AML-193 (cell line): ENCODE results near the gene SNX15.
"Not testable (repeated sequence)": the region's sequence is repeated elsewhere in the genome, so short reads cannot be mapped to it uniquely, and the experiment has no call there.

Experiments used
- DNase-seq, 2 experiments: peaks; one replicate each; lab custom pipeline; 2025; lab: John Stamatoyannopoulos, UW

Gene SNX15, protein sequence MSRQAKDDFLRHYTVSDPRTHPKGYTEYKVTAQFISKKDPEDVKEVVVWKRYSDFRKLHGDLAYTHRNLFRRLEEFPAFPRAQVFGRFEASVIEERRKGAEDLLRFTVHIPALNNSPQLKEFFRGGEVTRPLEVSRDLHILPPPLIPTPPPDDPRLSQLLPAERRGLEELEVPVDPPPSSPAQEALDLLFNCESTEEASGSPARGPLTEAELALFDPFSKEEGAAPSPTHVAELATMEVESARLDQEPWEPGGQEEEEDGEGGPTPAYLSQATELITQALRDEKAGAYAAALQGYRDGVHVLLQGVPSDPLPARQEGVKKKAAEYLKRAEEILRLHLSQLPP

DNA sequence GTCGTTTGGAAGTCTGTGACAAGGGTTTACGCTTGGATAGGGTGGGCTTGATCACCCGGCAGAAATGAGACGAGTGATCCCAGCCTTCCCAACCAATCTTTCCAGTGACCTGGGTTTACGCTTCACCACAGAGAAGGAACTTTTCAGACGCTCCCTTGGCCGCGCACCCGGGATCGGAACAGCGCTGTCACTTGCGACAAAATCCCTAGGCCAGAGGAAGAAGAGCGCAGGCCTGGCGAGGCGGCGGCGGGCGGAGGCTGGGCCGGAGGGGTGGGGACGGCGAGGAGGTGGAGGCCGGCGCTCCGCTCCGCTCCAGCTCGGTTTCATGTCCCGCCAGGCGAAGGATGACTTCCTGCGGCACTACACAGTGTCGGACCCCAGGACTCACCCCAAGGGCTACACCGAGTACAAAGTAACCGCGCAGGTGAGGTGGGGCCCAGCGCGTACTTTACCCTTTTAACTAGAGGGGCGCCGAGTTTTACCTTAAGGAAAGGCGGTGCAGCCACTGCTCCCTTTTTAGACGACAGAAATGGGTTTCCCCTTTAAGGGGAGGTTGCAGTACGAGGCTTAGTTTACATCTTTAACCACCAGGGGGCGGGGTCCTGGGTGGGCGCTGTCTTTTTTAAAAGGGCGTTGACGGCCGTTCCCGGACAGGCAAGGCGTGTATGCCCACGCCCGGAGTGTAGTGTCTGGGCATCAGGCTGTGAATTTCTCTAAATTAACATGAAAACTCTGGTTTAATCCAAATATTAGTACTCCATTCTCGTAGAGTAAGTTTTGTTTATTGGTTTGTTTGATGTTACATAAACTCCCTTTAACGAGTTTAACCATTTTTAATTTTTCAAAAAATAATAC, at the start of gene SNX15:
Gene SNX15, plus strand, starts transcription at position 227 of the 855 bp plus-strand sequence. Its CDS starts 99 bp downstream, at position 326.
- DNase-seq: peak; percentile 90 to 96

DNA sequence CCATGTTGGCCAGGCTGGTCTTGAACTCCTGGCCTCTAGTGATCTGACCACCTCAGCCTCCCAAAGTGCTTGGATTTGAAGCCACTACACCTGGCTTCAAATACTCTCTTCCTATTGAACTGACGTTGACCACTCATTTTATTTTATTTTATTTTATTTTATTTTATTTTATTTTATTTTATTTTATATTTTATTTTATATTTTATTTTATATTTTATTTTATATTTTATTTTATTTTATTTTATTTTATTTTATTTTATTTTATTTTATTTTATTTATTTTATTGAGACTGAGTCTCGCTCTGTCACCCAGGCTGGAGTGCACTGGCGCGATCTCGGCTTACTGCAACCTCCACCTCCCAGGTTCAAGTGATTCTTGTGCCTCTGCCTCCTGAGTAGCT, 43.9 kb upstream of the SNX15 start:
- not testable (repeated sequence) for DNase-seq

DNA sequence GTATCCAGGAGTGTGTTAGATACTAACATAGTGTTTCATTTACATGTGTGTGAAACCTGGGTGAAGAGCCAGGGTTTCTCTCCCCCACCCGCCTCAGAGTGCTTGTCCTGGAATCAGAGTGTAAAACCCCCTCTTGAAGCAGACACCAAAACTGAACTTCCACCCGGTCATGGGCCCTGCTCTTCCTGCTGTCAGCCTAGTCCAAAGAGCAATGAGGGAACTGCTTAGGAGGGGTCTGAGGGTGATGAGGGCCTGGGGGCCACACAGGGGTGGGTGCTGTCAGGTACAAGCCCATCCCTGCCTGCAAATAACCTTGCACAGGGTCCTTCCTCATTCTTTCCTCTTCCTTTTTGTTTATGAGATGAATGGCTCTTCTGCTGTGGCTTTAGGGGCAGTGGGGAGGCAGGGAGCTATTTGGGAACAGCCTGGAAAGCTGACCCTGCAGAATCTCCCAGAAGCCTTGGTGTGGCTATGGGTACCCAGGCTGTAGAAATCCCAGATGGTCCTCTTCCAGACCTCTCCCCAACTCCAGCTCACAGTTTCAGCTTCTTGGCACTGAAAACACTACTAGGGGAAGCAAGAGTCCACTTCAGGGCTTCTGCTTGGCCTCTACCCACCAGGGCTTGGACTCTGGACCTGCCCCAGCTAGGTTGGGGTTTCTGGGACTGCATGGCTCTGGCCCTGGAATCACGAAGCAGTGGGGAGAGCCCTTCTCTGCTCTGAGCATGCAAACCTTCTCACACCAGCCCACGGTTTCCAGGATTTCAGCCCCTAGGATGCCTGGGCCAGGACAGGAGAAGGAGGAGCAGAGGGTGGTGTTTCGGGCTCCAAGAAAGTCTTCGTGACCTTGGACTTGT, 39.0 kb upstream of the SNX15 start:
- DNase-seq: no peak

DNA sequence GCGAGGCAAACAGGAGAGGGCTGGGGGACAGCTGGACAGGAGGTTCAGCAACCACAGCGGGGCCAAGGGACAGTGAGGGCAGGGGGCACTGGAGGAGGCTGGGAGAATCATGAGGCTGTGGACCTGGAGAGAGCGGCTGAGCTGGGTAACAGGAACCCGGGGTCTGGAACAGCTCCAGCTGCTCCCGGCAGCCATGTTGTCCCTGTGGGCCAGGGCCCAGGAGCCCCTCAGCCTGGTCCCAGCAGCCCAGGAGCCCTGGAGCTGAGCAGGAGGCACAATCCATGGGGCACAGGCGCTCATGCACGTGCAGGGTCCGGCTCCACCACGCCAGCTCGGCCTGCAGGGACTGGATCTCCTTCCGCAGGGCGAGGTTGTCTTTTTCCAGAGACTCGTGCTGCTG, 37.8 kb upstream of the SNX15 start:
- DNase-seq: no peak

DNA sequence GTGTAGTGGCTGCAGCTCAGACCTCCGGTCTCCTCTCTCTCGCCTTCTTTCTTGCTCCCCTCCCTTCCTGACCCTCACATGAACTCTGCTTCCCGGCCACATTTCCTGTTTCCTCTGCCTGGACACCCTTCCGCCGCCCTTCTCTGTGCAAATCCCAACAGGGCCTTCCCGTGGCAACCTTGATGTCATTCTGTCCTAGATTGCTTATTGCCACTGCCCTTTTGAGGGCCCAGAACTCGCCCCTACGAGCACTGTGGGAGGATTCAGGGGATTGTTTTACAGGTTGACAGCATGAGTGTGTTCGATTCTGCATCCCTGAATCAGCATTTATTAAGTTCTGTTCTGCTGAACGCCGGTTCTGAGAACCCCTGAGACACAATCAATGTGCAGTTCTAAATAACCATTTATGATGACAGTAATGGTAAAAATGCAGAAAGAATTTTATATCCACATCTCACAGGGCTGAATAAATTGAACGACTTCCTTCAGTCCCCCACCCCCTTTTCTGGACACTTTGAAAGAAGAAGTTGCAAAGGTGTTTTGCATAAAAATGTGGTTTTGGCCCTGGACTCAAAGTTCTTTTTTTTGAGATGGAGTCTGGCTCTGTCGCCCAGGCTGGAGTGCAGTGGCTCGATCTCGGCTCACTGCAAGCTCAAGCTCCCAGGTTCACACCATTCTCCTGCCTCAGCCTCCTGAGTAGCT, 36.9 kb upstream of the SNX15 start:
- DNase-seq: peak; percentile 24 to 28

DNA sequence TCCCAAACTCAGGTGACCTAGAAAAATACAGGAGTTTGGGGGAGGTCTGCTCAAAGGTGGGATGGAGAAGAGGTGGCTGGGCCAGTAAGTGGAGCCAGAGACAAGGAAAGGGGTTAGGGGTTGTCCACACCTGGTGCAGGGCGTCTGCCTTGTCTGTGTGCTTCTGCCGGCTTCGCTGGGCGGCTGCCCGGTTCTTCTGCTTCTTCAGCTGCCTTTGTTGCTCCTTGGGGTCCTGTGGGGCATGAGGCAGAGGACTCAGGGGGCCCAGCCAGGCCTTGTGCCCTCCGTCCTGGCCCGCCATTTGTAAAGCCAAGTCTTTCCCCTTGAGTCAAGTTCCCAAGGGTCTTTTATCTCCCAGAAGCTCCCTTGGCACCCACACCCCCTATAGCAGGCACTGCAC, 32.9 kb upstream of the SNX15 start:
- DNase-seq: no peak

DNA sequence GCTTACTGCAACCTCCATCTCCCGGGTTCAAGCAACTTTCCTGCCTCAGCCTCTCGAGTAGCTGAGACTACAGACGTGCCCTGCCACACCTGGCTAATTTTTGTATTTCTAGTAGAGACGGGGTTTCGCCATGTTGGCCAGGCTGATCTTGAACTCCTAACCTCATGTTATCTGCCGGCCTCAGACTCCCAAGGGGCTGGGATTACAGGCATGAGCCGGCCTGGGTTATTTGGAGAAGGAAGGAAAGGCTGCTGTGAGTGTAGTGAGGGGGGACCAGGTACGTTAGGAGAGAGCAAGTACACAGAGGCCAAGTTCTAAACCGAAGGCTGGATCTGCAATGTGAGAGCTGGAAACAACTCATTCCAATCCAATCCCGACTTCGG, 30.9 kb upstream of the SNX15 start:
- no peak for DNase-seq

DNA sequence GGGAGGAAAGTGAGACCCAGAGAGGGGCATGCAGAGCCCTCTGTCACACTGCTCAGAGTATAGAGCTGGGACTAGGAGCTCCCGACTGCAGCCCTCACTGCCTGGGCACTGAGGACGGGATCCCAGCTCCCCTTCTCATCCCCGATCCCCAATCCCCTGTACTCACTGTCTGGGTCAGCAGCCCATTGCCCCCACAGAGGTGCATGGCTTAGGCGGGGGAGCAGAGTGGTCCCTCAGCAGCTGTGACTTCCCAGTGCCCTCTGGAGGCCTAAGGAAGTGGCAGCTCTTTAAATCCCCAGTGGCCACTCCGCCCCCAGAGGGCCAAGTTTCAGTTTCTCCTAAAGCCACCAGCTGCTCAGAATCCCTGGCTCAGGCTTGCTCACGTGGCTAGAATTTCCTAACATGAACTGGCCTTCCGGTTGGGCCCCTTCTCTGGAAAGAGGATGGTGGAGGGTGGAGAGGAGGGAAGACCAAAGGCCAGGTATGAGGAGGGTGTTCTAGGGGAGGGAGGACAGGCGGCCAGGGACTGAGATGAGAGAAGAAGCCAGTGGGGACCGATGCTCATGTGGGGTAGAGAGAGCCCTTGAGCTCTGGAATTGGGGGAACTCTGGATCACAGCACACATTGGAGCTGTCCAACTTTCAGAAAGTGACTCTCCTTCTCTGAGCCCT, 30.4 kb upstream of the SNX15 start, which contains the start of gene BATF2:
Gene BATF2, minus strand, starts transcription at position 262 of the 671 bp plus-strand sequence. Its CDS starts 57 bp downstream, at position 205.
- DNase-seq: peak; percentile 22 to 29

DNA sequence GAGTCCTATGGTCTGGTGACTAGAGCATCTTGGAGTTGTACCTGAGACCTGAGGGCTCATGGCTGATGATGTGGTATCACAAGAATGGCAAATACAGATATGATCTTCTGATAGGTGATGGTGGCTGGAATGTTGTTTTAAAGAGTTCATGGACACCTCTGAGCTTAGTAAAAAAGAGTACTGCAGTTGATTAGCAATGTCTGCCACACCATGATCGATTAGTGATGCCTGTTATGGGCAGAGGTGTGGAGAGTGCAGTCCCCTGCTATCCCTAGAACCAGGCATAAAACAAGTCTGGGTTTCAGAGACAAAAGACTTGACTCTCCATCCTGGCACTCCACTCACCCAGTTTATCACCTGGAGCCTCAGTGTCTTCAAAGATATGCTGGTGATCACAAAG, 29.1 kb upstream of the SNX15 start:
- no peak for DNase-seq

DNA sequence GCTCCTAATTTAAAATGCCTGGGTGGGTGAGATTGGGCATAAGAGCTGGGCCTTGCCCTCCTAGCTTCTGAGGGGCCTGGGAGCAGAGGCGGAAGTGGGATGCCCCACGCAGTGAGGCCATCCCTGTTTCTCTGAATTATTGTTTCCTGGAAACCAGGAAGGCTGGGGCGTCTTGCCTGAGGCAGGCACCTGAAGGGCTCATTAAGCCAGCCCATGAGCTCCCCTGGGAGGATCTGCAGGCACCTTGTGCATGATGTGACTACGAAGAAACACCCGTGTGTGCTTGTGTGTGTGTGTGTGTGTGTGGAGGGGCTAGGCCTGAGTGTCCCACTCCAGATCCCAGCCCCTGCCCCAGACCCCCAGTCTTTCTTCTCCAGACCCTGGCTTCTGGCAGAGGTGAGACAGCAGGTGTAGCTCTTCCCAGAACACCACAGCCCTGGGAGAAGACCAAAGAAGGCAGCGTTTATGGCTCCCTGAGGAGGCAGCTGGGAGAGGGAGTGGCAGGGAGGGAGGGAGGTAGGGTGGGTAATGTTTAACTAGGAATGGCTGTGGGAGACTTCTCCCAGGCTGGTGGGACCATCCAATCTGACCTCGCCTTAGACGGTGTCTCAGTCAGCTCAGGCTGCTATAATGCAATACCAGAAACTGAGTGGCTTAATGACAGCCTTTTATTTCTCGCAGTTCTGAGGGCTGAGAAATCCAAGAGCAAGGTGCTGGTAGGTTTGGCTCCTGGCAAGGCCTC, 28.4 kb upstream of the SNX15 start:
- no peak for DNase-seq

DNA sequence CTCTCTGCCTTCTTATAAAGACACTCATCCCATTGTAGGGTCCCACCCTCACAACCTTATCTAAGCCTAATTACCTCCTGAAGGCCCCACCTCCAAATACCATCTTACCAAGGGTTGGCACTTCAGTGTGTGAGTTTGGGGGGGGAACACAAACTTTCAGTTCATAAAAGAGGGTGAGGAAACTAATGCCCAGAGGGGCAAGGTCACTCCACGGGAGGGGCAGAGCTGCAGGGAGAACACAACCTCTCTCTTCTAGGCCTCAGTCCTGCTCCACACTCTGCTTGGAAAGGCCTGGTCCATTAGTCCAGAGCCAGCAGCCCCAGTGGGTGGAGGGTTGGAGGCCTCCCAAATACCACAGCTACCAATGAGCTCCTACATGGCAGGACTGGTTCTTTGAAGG, 27.8 kb upstream of the SNX15 start:
- no peak for DNase-seq

DNA sequence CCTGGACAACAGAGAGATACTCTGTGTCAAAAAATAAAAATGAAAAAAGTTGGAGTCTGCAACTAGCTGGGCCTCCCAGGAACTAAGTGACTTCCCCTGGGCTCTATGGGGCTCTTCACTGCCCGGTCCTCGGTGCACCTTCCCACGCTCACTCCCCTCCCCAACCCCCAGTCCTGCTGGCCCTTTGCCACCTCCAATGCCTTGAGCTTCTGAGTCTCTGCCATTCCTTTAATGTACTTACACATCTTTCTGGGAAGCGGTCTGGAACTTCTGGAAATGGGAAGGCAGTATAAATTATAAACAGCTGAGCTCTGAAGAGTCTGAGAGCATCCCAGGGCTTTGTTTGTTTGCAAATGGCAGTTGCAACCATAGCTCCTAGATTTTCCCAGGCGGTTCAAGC, 24.5 kb upstream of the SNX15 start:
- DNase-seq: no peak

DNA sequence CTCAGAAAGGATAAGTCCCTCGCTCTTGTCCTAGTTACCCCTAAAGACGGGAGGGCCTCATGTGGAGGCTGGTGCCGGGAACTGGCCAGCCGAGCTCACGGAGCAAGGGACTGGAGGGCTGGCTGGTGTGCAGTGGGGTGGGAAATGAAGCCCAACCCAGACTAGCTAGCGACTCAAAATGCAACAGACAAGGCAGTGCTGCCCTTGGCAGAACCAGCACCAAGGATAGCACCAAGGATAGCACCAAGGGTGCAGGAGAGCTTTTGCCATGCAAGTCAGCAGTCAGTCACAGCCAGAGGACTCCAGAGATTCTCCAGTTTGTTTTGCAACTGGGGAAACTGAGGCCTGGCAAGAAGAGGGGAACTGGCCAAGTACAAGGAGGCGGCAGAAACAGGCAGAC, 24.0 kb upstream of the SNX15 start:
- no peak for DNase-seq

DNA sequence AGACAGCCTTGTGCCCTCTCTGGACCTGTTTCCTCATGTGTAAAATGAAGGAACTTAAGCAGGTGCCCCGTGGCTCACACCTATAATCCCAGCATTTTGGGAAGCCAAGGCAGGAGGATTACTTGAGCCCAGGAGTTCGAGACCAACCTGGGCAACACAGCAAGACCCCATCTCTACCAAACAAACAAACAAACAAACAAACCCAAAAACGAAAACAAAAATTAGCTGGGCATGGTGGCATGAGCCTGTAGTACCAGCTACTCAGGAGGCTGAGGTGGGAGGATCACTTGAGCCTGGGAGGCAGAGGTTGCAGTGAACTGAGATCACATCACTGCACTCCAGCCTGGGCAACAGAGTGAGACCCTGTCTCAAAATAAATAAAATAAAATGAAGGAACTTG, 23.3 kb upstream of the SNX15 start:
- not testable (repeated sequence) for DNase-seq

DNA sequence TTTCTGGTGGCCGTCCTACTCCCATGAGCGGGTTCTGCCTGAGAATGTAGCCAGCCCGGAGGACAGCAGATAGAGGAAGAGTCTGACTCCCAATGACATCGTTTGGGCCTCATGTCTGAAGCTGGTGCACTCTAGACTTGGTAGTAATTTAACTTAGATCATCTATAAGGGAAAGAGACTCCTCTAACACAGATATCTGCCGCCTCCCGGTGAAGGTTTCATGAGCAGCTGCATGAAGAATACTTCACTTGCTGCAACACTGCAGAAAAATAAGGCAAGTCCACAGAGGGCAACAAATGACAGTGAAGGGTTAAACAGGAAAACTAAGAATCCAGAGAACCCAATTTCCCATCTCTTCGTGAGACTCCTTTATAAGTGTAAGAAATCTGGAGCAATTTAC, 19.2 kb upstream of the SNX15 start:
- no peak for DNase-seq

DNA sequence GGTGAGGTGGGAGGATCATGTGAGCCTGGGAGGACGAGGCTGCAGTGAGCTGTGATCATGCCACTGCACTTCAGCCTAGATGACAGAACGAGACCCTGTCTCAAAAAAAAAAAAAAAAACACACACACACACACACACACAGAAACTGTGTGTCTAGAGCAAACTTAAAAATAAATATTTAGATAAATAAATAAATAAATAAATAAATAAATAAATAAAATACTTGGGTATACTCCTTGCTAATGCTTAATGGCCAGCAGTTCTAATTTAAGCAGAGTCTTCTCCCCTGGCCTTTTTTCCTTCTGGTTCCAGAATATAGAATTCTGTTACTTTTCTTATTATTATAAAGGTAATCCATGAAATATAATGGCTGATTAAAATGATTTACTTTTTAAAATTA, 18.4 kb upstream of the SNX15 start:
- no peak for DNase-seq

DNA sequence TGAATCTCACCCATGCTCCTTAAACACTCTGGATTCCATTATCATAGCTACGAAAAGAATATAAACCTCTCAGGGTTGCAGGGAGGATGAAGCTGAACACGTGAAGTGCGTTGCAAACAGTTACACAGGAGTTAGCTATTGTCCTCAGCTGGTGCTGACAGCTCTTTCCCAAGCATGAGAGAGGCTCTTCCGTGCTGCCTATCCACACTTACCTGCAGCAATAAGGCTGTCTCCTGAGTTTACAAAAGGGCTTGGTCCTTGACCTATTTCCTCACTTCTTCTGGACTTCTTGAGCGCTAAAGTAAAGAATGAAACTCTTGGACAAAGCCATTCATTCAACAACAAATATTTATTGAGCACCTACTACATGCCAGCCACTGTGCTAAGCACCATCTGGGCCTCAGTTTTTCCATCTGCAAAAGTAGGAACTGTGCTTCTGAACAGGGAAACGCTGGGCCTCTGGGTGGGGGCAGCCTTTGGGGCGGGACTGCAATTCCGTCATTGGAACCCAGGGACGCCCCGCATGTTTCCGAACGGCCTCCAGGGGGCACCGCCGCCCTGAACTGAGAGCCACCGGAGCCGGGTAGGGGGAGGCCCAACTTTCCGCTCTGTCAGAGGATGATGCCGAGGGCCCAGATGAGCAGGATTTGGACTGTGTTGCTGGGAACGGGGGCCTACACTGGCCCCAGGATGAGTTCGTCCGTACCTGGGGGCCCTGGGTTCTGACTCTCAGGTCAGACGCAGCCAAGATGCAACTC, 13.9 kb upstream of the SNX15 start:
- peak; percentile 79 to 84 for DNase-seq

DNA sequence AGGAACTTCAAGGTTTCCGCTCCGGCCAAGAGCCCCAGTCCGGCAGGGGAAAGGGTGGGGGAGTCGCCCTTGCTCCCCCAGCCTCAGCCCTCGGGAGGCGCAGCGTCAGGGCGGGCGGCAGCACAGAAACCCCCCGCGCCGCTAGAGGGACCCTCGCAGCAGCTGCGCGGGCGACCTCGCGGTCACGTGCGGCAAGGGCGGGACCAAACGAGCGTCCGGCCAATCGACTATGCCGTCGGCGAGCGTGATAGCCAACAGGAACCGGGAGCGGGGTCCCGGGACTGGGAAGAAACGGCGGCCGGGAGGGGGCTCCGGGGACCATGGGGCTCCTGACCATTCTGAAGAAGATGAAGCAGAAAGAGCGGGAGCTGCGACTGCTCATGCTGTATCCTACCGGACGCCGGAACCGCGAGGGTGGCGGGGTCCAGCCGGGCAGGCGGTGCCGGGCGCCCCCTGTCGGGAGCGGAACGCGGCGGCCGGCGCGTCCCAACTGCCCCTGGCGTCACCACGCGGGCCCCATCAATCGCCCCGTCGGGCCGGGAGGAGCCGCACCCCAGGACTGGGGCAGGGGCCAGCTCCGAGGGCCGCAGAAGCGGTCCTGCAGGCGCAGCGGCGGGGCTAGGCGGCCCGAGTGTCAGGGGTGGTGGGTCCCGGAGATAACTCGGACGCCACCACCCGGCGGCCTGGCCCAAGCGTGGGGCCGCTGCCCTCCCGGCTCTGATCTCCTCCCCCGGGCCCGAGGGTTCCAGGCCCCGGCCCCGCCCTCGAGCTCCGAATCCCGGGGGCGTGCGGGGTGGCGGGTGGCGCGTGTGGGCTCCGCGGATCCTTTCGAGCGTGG, 13.1 kb upstream of the SNX15 start, which contains the start of gene ARL2:
Gene ARL2, plus strand, starts transcription at position 273 of the 838 bp plus-strand sequence. Its CDS starts 48 bp downstream, at position 321.
- DNase-seq: peak; percentile 66 to 79
